GM18870 (cell line): ENCODE results near the gene FOXN3.

Experiments
- ATAC-seq: cut with Tn5 transposase; IDR thresholded peaks from one replicate; pipeline ENCODE4 v1.9.1; 2021; ENCODE audit warnings: moderate library complexity; ENCODE audit not compliant: unreplicated experiment

FOXN3 gene

DNA sequence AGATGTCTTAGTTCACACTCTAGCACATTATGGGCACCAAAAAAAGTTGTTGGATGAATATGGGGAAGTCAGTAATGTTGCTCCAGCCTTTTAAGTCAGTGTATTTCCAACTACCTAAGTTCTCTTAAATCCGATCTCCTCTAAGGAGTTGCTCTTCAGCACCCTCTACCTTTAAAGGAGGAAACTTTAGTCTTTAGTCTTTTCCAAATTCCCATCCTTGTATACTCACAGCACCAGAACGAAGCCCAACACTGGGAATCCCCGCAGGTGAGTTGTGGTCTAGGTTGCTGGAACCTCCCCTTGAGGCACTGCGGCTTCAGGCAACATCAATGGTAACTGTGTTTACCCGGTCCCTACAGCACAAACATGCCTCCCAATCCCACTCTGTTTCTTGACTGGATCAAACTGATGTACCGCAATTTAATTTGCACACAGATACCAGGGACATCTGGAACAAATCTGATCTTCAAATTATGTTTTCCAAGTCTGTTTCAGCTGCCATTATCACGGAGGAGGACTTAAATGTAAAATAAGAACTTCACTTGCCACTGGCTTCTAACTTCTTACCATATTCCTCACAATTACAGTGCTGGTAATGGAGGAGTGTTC, 179.0 kb downstream of the FOXN3 start:
- ATAC-seq = no peak

DNA sequence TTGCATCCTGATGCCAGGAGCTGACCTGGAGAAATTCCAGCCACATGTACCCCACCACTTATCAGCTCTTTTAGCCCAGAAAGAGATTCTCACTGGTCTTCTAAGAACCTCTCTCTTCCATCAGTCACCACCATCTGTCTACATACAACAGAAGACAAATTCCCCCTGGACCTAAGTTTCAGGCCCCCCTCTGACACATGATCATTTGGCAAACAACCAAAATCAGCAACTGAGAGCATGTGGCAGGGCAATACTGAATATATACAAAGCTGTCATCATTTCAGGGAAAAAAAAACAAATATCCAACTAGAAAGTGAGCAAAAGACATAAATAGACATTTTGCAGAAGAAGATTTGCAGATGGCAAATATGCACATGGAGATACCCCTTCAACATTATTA, 180.2 kb downstream of the FOXN3 start:
- ATAC-seq = no peak

DNA sequence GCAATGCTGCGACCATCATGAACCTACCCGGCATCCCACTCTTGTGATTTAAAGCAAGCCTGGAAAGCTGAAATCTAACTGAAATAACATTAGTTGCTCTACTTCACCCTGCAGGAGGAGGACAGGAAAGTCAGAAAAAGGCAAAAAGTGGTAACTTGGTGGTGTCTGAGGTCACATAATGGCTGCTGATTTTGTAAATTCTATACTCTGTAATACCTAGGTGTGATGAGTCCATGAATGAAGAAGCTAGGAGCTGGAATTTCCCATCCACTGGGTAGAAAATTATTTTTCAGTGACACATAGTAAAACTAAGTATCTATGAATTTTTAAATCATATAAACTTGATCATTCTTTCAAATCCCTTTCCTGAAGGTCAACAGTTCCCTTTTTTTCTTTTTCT, 183.8 kb downstream of the FOXN3 start:
- ATAC-seq = no peak

DNA sequence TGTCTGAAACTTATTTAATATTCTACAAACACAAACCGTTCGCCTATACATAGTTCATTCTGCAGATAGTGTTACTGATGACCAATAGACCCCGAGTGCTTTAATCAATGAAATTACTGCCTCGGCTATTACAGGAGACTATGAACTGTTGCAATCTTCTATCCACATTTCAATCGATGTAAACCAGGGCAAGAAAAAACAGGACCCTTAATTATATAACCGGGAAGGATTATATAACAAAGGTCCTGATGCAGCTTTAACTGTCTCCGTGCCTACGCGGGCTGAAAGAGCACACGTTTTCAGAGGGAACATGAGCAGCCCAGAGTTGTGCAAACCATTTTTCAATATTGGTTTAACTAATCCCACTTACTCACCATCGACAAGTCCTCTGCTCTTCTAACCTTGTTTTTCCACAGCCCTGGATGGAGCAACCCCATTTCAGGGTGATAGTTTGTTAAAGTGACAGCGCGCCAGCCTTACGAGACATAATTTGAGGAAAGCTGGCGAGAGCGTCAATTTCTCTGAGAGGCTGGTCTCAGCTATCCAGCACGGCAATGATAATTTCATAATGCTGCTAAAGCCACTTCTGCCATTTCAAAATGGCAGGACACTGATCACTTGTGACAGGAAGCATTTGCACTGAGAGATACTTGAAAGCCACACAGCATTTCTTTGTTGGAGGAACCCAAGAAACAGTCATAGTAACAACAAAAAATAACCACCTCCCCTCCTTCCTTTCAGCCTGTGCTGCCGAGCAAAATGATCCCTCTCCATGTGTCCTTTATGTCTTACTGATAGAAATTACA, 184.6 kb downstream of the FOXN3 start:
- no peak for ATAC-seq

DNA sequence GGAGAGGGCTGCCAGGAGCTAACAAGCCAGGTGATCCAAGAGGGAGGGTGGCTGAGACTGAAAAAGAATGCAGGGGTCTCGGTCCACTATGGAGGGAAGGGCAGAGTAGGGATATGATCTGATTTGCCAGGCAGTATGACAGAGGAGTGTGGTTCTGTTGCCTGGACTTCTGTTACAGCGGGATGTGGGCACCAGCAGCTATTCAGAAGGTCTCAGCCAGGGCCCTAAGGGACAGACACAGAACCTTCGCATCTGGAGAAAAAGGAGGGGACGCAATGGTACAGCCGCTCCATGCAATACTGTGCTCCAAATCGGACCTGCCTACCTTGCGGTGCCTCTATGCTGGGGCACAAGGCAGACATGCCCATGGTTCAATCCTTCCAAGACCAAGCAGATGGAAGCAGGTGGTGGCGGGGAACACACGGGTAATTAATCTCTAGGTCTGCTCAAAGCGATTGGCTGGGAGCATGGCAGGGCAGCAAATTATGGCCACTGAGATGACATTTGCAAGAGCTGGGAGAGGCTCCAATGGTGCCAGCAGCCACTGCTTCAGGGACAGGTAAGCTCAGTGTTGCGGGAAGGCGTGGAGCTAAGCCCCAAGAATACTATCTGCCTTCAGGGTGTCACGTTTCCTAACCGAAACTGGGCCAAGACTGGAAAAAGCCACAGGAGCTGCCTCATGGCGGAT, 185.5 kb downstream of the FOXN3 start:
- ATAC-seq = no peak

DNA sequence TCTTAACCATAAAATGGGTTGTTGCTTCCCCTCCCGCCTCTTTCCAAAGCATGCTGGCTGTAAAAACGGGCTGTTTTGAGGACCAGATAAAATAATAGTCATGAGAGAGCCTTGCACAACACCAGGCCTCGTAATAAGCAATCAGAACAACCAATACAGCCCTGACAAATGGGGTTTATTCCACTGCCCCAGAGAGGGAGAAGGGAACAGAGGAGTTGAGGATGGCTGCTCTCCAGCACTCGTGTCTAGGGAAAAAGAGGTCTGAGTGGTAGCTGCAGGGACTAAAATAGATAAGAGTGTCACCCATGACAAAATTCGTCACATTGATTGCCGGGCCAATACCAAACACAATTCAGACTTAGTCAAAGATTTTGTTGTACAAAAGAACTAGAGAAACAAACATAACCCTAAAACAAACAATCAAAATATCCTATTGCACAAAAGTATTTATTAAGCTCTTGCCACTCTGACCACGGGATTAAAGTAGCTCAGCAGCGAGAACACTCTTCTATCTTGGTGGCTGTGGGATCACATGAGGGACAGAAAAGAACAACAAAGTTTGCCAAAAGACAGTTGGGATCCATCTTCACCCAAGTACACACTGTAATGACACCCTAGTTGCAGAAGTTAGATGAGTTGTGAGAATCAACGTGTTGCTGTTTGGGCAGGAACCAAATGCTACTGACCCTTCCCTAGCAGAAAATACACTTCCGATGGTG, 188.0 kb downstream of the FOXN3 start:
- ATAC-seq = no peak

DNA sequence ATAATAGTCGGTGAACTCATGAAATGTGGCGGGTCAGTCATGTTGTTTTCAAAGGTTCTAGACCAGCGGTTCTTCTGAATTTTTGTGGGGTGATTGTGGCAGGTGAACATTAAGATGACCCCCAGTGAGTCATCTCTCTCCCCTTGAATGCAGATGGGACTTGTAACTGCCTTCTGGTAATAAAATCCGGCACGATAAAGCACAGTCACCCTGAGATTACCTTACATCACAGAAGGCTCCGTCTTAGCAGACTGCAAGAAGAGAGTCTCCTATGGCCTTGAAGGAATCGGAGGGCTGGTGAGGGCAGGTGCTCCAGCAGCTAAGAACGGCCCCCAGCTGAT, 189.6 kb downstream of the FOXN3 start:
- no peak for ATAC-seq

DNA sequence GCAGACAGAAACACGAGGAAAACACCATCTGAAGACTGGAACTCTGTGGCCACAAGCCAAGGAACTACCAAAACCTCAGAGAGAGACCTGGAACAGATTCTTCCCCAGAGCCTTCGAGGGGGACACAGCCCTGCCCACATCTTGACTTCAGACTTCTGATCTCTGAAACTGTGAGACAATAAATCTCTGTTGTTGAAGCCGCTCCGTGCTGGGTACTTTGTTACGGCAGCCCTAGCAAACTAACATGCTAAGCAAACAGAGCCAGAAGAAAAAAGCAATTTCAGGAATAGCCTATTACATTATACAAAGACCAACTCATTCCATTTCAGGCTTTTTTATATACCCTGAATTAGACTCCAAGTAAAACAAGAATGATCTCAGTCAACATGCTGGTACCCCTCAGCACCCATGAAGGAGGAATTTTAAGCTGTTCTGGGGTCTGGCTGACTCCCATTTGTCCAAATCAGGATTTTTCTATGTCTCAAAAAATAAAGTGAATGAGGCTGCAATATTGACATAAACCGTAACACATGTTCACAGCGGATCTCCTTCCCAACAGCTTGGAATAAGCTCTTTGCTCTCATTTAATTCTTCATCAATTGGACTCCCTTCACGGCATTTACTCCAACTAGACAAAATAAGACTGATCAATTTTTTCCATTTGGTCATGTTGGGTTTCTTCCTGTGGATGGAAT, 190.1 kb downstream of the FOXN3 start:
- no peak for ATAC-seq

DNA sequence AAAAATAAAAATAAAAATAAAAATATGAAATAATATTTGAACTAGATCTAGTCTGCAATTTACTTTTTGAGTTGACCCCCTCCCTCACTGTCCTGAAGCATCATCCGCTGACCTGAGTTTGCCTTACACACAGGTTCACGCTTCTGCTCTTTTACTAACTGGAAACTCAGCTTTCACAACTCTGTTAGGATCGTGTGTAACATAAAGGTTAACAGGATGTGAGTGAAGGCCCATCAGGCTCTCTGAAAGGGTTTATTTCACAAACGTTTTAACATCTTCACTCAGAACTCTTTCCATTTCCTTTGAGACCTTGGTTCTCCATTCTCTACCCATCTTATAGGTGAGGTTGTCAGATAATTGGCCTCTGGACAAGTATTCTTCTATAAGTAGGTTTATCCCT, 191.4 kb downstream of the FOXN3 start:
- ATAC-seq = no peak

DNA sequence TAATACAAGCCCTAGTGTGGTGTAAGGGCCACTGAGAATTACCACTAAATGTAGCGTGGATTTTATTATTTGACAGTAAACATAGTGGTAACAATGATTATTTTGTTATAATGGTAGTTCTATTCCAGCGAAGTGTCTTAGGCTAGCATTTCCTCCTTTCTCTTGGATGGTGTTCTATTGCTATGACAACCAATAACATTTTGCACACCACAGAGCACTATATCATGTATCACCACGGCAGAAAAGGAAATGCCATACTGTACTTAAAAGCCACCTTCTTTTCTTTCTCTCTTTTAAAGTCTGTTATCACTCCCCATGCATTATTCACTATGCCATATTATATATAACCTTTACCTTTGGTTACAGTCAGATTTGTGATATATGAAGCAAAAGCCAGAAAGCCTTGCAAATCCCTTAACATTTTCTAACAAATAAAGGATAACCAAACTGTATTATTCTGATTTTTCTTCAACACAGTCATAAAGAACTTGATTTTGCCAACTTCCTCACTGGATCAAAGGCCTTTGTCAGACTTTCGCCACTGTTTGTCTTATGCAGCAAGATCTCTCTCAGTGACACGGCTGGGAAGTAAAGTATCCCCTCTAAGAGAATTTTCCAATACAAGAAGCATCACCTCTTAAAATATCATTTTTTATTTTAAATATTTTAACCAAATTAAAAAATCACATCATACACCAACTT, 195.8 kb downstream of the FOXN3 start:
- no peak for ATAC-seq

DNA sequence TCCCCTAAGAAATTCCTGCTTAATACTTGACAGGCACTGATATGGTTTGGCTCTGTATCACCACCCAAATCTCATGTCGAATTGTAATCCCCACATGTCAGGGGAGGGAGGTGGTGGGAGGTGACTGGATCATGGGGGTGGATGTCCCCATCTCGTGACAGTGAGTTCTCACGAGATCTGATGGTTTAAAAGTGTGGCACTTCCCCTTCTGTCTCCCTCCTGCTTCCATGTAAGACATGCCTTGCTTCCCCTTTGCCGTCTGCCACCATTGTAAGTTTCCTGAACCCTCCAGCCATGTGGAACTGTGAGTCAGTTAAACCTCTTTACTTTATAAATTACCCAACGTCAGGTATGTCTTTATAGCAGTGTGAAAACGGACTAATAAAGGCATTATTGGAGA, 198.0 kb downstream of the FOXN3 start:
- no peak for ATAC-seq

DNA sequence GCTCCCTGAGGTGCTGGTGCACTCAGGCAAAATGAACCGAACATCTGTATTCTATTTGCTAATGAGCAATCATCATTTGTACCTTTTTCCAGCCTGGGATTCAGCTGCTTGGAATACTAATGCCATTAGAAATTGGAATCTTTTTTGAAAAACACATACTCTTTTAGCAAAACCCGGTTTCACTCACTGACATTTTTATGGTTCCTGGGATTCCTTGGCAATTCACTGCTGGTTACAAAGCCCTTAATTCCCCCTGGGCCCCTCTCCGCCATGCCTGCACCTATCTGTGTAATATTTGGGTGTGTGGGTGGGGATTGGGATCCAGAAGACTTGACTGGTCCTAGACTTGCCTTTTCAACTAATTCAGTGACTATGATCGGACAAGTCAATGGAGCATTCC, 199.1 kb downstream of the FOXN3 start:
- no peak for ATAC-seq

DNA sequence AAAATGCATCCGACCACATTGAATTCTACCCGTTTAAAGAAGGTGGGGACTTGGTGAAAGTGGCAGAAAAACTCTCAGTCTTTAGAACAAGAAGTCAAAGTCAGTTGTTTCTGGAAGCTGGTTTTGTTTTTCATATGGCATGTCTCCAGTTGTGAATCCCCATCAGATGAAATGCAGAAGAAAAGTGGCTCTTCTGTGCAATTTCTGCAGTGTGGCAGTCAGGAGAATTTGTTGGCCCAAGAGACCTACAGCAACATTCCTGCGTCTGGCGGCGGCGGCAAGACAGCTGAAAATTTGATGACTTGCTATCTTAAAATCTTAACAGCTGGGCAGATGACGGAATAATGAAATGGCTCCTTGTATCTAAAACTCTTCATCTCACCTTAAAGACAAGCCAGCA, 201.5 kb downstream of the FOXN3 start:
- no peak for ATAC-seq

DNA sequence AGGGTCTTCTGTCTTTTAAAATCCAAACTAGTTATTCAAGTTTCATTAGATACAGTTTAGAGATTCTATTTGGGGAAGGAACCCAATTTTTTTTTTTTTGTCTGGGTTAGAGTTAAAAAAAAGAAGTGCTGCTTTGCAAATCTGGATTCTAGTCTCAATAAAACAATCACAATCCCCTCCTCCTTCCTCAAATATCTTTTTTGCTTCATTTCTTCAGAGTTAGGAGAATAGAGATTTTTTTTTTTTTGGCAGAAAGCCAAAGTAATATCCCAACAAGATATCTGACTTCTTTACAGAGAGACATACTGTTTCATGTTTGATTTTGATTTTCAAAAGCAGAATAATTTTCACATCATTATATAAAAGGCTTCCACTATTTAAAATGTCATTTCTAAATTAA, 201.9 kb downstream of the FOXN3 start:
- no peak for ATAC-seq

DNA sequence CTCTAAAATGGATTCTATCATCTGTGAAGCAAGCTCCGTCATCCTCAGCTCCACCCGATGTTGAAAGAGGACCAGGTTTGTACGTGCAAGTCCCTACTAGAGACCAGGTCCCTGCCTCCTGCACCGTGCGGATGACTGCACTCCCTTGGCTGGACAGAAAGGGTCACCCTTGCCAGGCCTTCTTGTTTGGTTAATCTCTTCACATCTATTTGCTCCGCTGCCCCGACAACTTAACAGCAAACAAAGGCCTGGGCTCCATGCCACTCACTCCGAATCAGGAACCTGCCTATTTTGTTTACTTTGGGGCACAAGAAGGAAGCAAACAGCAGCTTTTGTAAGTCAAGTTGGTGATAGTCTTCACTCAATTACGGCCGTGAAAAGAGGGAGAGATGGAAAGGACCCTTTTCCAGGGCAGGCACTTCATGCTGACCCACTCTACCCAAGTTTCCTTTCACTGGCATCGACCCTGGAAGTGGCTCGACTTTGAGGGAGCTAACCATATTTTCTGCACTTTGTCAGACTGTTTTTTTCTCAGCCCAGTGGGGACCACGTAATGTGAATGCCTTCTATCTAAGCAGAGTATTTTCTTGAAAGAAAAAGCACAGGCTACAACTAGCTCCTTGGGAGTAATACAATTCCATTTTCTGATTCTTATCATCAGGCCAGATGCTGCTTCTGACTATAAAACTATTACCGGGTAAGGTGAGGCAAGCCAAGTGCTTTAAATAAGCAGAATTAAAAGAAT, 202.6 kb downstream of the FOXN3 start:
- ATAC-seq = no peak

DNA sequence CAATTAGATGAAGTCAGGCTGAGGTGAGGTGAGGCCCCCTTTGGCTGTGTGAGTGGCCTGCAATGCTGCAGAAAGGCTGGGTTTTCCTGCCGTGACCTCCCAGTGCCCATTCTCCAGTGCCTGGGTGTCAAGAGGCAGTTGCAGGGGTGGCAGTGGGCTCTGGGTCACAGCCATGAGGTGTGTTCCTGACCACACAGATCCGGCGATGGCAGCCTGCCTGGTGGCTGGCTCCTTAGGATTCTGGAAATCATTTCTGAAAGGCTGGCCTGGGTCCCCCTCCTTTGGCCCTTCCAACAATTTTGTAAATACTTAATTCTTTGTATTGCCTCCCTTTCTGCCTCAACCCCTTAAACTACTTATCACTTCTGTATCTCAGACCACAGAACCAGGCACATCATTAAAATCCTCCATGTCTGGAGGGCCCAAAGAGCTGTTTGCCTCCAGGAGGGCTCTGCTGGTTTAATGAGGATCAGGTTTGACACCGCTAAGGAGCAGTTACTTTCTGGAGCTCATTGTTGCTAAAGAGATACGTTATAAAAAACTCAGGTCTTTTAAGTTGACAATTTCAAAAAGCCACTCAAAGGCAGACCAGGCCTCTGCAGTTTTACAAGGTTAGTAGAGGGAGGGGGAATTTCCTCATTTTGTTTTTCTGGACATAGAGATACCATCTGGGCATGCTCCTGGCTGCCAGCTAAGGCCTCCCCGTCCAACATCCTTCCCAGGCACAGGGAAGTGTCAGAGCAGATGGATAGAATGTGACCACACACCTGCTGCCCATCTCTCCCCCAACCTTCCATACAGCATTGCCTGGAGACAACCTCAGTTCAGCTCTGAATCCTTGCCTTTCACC, 204.4 kb downstream of the FOXN3 start:
- no peak for ATAC-seq

DNA sequence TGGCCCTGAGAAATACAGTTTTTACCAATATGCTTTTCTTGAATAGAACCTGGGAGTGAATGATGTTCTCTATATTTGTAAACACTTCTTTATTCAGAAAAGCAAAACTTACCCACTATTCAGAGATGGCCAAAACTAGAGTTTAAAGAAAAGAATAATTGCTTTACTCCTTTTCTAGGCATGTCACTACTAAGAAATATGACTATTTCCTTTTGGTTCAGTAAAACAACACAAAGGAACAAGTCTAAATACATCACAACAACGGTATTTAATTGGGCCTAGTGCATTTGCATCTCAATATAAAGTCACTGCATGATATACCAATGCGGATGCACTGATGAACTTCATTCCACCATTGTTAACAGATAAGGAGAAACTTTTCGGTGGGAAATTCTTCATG, 207.5 kb downstream of the FOXN3 start:
- no peak for ATAC-seq

DNA sequence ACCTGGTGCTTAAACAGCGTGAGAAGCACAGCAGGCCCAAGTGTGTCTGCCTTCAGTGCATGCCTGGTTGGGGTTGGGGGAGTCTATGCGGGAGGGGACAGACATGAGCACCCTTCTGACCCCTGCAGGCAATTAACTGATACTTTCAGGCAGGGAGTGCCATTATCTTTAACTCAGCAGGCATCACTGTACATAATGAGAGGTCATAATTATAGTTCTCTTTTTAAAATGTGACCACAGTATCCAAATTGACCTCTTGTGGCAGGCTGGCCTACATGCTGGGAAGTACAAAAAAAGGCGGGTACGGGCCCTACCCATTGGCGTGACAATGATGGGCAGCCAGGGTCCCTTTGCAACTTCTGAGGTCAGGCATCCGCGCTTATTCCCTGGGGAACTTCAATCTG, 209.1 kb downstream of the FOXN3 start:
- no peak for ATAC-seq
